Measurements from ENCODE around the gene CARF. TPM values are rescaled to one million over a fixed set of nuclear protein-coding genes. Genes with fewer than 3 reads are reported as not detected.
"Not testable (repeated sequence)": the region's sequence is repeated elsewhere in the genome, so short reads cannot be mapped to it uniquely, and the experiment has no call there.

CARF gene
- total RNA-seq, 1 experiment from 2014 or later, result 4.2 TPM

DNA sequence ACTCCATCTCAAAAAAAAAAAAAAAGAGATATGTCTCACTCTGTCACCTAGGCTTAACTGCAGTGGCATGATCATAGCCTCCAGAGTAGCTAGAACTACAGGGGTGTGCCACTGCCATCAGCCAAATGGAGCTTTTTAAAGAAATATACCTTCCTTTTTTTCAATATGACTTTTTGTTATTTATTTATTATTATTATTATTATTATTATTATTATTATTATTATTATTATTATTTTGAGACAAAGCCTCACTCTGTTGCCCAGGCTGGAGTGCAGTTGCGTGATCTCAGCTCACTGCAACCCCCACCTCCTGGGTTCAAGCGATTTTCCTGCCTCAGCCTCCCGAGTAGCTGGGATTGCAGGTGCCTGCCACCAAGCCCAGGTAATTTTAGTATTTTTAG is 37.3 kb downstream of the CARF start:
- RAD21 ChIA-PET (ENCODE audit: low non-redundant PET in 1 of 2, low total read pairs in 2 of 2, uncharacterized antibody in 2 of 2, unreplicated experiment in 2 of 2); H3K4me2 ChIP-seq (ENCODE audit: low read length); BruUV-seq (replicated peaks); H3K27ac ChIP-seq (ENCODE audit: low read depth, low read length); ATAC-seq; H3K9ac ChIP-seq (ENCODE audit: low read length); H3K79me2 ChIP-seq (ENCODE audit: insufficient read depth, low read length); intact Hi-C loops (cut with micrococcal nuclease); CTCF ChIA-PET; DNase-seq (ENCODE audit: low read depth, low spot score); H4K20me1 ChIP-seq (ENCODE audit: insufficient read depth); H2AFZ ChIP-seq (ENCODE audit: low read depth, low read length, poor library complexity, severe bottlenecking); POLR2A ChIA-PET; H3K4me1 ChIP-seq (ENCODE audit: control insufficient read depth in 1 of 2, insufficient read depth in 2 of 2, low read length in 2 of 2); H3K9me3 ChIP-seq (ENCODE audit: control insufficient read depth in 1 of 2, insufficient read depth in 1 of 2, low read depth in 1 of 2, low read length in 2 of 2); H3K9me2 ChIP-seq (ENCODE audit: insufficient read depth); H3K4me3 ChIP-seq (replicated peaks in 1 of 2; ENCODE audit: low read depth in 1 of 2, low read length in 2 of 2); H3K36me3 ChIP-seq (ENCODE audit: control insufficient read depth in 1 of 2, insufficient read depth in 2 of 2, low read length in 2 of 2); H3K27me3 ChIP-seq (ENCODE audit: insufficient read depth, low read length): not testable (repeated sequence)

DNA sequence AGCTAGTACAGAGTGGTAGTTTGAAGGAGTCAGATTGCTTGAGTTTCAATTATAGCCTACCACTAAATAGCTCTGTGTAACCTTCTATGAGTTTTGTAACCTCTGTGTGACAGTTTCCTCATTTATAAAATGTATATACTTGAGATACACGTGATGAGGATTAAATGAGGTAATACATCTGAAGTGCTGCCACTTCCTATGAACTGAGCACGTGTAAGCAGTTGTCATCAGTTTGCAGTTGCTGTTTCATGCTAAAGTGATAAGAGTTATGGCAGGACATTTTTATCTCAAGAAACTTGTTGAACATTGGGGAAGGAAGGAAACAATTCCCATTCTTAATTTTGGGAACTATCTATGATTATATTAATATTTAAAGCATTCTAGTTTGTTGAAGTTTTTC is 38.5 kb downstream of the CARF start:
- POLR2A ChIA-PET, result no interaction called here
- Histone ChIP-seq H3K9me3 (ENCODE audit: control insufficient read depth in 1 of 2, insufficient read depth in 1 of 2, low read depth in 1 of 2, low read length in 2 of 2) (no peaks in the 10 kb centered on the region), H3K4me2 (ENCODE audit: low read length) (no peak overlapping the region), H3K4me3 (replicated peaks in 1 of 2; ENCODE audit: low read depth in 1 of 2, low read length in 2 of 2) (no peak overlapping the region), H3K79me2 (ENCODE audit: insufficient read depth, low read length) (no peaks in the 10 kb centered on the region), H3K27ac (ENCODE audit: low read depth, low read length) (no peak overlapping the region), H3K9me2 (ENCODE audit: insufficient read depth) (no peaks in the 10 kb centered on the region), H3K9ac (ENCODE audit: low read length) (no peak overlapping the region), H3K36me3 (ENCODE audit: control insufficient read depth in 1 of 2, insufficient read depth in 2 of 2, low read length in 2 of 2) (no peaks in the 10 kb centered on the region), H3K4me1 (ENCODE audit: control insufficient read depth in 1 of 2, insufficient read depth in 2 of 2, low read length in 2 of 2) (no peaks in the 10 kb centered on the region), H2AFZ (ENCODE audit: low read depth, low read length, poor library complexity, severe bottlenecking) (no peak overlapping the region), H4K20me1 (ENCODE audit: insufficient read depth) (no peaks in the 10 kb centered on the region), H3K27me3 (ENCODE audit: insufficient read depth, low read length) (no peaks in the 10 kb centered on the region)
- RAD21 ChIA-PET (ENCODE audit: low non-redundant PET in 1 of 2, low total read pairs in 2 of 2, uncharacterized antibody in 2 of 2, unreplicated experiment in 2 of 2), result no interaction called here
- DNase-seq (ENCODE audit: low read depth, low spot score) (no peak), ATAC-seq (no peak)
- intact Hi-C loops (cut with micrococcal nuclease), result no loop called here
- CTCF ChIA-PET, result no interaction called here
- no TSS peak for BruUV-seq (replicated peaks)
- TF ChIP-seq, protein P1, sequence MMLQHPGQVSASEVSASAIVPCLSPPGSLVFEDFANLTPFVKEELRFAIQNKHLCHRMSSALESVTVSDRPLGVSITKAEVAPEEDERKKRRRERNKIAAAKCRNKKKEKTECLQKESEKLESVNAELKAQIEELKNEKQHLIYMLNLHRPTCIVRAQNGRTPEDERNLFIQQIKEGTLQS (IDR thresholded peaks at IDR 0.05), result no peak
- no peak for TF ChIP-seq FOSL1 (IDR thresholded peaks at IDR 0.05; ENCODE audit: low read depth)
- no peak for TF ChIP-seq POLR2A (IDR thresholded peaks at IDR 0.05; ENCODE audit: borderline replicate concordance, extremely low read depth, insufficient read depth, insufficient read length)
- TF ChIP-seq SIN3A (IDR thresholded peaks at IDR 0.05; ENCODE audit: low read depth), result no peak
- TF ChIP-seq, protein P2, sequence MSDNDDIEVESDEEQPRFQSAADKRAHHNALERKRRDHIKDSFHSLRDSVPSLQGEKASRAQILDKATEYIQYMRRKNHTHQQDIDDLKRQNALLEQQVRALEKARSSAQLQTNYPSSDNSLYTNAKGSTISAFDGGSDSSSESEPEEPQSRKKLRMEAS (IDR thresholded peaks at IDR 0.05), result no peak
- TF ChIP-seq, protein P3, sequence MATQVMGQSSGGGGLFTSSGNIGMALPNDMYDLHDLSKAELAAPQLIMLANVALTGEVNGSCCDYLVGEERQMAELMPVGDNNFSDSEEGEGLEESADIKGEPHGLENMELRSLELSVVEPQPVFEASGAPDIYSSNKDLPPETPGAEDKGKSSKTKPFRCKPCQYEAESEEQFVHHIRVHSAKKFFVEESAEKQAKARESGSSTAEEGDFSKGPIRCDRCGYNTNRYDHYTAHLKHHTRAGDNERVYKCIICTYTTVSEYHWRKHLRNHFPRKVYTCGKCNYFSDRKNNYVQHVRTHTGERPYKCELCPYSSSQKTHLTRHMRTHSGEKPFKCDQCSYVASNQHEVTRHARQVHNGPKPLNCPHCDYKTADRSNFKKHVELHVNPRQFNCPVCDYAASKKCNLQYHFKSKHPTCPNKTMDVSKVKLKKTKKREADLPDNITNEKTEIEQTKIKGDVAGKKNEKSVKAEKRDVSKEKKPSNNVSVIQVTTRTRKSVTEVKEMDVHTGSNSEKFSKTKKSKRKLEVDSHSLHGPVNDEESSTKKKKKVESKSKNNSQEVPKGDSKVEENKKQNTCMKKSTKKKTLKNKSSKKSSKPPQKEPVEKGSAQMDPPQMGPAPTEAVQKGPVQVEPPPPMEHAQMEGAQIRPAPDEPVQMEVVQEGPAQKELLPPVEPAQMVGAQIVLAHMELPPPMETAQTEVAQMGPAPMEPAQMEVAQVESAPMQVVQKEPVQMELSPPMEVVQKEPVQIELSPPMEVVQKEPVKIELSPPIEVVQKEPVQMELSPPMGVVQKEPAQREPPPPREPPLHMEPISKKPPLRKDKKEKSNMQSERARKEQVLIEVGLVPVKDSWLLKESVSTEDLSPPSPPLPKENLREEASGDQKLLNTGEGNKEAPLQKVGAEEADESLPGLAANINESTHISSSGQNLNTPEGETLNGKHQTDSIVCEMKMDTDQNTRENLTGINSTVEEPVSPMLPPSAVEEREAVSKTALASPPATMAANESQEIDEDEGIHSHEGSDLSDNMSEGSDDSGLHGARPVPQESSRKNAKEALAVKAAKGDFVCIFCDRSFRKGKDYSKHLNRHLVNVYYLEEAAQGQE (IDR thresholded peaks at IDR 0.05; ENCODE audit: low read depth), result no peak
- TF ChIP-seq CBX3 (IDR thresholded peaks at IDR 0.05; ENCODE audit: low read depth), result no peak
- no peak for TF ChIP-seq ELF1 (IDR thresholded peaks at IDR 0.05; ENCODE audit: borderline replicate concordance, low read depth)
- TF ChIP-seq CEBPB (IDR thresholded peaks at IDR 0.05; ENCODE audit: low read depth), result no peak
- no peak for TF ChIP-seq YY1 (IDR thresholded peaks at IDR 0.05; ENCODE audit: extremely low read depth, insufficient replicate concordance, low read depth, low read length)
- no peak for TF ChIP-seq ZNF274 (IDR thresholded peaks at IDR 0.05; ENCODE audit: low read depth, low read length)
- no peak for TF ChIP-seq POLR2AphosphoS5 (IDR thresholded peaks at IDR 0.05; ENCODE audit: low read depth, low read length)
- TF ChIP-seq JUND (IDR thresholded peaks at IDR 0.05), result no peak
- no peak for TF ChIP-seq EZH2 (IDR thresholded peaks at IDR 0.05)
